ENCODE results near the gene PRMT1.
"Not testable (repeated sequence)": the region's sequence is repeated elsewhere in the genome, so short reads cannot be mapped to it uniquely, and the experiment has no call there.

PRMT1 gene

DNA sequence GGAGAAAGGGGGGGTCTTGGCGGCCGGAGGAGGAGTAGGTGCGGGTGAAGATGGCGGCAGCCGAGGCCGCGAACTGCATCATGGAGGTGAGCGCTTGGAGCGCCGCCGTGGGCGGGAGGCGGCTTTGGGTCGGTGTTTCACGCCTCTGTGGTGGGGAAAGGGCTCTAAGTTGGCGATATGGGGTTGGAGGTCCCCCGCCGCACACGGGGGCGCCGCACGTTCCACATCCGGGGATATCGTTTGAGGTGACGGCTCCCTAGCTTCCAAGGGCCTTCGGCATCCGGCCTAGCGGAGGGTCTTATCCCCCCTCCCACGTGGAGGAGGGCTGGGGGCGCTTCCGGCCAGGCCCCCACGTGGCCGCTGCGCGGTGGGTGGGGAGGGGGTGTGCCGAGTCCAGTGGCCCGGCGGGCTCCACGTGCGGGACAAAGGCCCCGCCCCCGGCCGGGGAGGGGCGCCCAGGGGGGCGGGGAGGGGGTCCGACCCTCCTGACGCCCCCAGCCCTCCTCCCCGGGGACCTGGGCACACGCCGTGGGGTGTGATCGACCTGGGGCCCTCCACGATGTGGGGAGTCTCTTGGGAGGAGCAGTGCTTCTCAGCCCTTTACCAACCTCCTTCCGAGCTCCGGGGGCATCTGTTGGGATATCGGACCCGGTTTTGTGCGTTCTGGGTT, at the start of gene PRMT1:
PRMT1 (plus strand) TSS at position 41 of the 670 bp plus-strand sequence; CDS start at position 51, 10 bp downstream.
- DNase-seq (ENCODE audit: low read depth in 2 of 2), result peak in 1 of 2 donors; percentile 33

DNA sequence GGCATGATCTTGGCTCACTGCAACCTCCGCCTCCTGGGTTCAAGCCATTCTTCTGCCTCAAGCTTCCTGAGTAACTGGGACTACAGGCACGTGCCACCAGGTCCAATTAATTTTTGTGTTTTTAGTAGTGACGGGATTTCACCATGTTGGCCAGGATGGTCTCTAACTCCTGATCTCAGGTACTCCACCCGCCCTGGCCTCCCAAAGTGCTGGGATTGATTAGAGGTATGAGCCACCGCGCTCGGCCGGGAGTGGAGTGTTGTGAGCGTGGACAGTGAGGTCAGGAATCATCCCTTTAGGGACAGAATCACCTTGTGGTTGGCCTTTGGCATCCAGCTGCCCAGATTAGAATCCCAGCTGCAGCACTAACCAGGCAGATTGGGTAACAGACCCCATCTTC, 47.4 kb upstream of the PRMT1 start:
- no peak for DNase-seq (ENCODE audit: low read depth in 2 of 2)

GRCh38 chr19:49631014-49631588, 46.0 kb upstream of the PRMT1 start:
- DNase-seq (ENCODE audit: low read depth in 2 of 2), result no peak

DNA sequence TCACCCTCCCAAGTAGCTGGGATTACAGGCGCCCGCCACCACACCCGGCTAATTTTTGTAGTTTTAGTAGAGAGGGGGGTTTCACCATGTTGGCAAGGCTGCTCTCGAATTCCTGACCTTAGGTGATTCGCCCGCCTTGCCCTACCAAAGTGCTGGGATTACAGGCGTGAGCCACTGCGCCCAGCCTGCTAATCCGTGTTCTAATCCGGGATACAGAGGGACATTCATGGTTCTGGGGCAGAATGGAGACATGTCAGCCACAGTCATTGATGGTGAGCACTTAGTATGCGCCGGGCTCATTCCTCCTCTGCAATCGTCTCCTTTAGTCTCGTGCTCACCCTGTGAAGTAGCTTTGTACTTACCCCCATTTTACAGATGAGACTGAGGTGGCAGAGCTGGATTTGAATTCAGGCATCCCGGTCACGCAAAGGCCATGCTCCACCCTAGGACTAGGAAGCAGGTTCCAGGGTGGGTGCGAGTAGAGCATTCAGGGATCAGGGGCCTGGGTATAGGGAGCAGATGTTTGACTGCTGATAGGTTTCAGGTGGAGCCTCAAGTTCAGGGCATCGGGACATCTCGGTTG, 45.4 kb upstream of the PRMT1 start:
- DNase-seq (ENCODE audit: low read depth in 2 of 2), result no peak

- no peak for DNase-seq (ENCODE audit: low read depth in 2 of 2)
These were observed 44.5 kb upstream of the PRMT1 start for GRCh38 chr19:49632576-49632975.

DNA sequence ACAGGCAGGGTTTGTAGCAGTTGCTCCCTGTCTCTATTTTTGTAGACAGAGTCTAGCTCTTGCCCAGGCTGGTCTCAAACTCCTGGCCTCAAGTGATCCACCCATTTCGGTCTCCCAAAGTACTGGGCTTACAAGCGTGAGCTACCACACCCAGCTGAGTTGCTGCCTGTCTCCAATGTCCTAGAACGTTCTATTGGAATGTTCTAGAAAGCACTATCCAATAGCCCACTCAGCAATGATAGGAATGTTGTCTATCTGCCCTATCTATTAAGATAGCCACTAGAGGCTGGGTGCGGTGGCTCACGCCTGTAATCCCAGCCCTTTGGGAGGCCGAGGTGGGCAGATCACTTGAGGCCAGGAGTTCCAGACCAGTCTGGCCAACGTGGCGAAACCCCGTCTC, 43.8 kb upstream of the PRMT1 start:
- DNase-seq (ENCODE audit: low read depth in 2 of 2), result not testable (repeated sequence)

- DNase-seq (ENCODE audit: low read depth in 2 of 2), result no peak
These were observed 41.4 kb upstream of the PRMT1 start for GRCh38 chr19:49635530-49636232.

GRCh38 chr19:49636233-49636932, 40.7 kb upstream of the PRMT1 start:
- no peak for DNase-seq (ENCODE audit: low read depth in 2 of 2)

DNA sequence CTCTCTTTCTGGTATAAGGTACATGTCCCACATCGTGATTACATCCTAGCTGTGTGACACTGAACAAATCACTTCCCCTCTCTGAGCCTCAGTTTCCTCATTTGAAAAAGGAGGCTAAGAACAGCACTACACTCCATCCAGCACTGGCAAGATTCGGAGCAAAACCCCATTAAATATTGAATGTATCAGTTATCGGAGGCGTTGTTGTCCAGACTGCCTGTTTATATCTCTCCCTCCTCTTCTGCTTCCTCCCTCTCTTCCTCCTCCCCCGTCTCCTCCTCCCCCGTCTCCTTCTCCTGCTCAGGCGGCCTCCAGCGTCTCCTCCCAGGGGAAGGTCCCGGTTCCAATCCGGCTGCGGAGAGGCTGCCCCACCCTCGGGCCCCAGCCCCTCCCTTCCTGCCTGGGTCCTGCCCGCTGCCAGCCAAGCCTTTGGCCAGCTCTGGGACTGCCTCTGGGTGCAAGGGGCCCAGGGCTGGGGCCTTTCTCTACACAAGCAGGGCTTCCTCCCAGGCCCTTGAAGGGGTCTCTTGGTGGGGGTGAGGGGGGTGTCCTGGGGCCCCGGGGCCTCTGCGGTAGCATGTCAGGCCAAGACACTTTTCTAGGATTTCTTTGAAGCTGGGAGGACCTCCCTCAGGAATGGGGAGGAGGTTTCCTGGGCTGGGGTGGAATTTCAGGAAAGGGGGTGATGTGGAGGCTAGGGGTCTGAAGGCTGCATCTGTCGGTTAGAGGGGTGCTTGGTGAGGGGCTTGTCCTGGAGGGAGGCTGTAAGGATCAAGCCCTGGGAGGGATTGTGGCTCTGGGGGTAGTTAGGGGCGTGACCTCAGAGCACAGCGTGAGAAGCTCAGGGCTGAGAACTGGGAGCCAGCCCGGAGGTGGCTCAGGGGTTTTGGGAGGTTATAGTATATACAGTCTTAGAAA, 39.0 kb upstream of the PRMT1 start:
- DNase-seq (ENCODE audit: low read depth in 2 of 2), result no peak

DNA sequence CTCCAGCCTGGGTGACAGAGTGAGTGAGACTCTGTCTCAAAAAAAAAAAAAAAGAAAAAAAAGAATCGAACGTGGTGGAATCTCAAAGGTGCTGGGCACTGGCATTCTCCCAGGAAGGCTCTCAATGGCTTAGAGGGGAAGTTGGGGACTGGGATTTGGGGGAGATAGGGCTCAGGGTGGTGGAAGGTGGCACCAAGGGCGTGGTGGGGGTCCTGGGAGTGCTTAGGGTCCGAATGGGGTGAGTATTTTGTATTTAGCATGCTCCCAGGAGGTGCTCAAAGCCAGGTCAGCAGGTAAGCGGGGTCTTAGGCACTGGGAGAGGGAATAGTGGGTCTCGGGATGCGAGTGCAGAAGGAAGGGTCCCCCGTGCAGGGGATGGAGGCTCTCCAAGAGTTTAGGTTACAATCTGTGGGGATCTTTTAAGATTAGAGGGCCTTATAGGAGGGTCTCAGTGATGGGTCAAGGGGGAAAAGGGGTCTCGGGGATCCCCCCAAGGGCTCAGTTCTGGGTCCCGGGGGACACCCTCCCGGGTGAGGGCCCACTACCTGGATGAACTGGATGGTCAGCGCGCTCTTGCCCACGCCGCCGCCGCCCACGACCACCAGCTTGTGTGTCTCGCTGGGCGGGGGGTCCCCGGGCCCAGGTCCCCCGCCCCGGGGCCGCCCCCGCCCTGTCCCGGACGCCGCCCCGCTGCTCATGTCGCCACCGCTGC, 37.5 kb upstream of the PRMT1 start:
- DNase-seq (ENCODE audit: low read depth in 2 of 2), result no peak

- DNase-seq (ENCODE audit: low read depth in 2 of 2), result peak; percentile 99 to 100
These were observed 36.8 kb upstream of the PRMT1 start, which contains the start of gene RRAS for GRCh38 chr19:49640113-49640898. RRAS (minus strand) TSS chr19:49640143; CDS start chr19:49640098, 45 bp downstream.

DNA sequence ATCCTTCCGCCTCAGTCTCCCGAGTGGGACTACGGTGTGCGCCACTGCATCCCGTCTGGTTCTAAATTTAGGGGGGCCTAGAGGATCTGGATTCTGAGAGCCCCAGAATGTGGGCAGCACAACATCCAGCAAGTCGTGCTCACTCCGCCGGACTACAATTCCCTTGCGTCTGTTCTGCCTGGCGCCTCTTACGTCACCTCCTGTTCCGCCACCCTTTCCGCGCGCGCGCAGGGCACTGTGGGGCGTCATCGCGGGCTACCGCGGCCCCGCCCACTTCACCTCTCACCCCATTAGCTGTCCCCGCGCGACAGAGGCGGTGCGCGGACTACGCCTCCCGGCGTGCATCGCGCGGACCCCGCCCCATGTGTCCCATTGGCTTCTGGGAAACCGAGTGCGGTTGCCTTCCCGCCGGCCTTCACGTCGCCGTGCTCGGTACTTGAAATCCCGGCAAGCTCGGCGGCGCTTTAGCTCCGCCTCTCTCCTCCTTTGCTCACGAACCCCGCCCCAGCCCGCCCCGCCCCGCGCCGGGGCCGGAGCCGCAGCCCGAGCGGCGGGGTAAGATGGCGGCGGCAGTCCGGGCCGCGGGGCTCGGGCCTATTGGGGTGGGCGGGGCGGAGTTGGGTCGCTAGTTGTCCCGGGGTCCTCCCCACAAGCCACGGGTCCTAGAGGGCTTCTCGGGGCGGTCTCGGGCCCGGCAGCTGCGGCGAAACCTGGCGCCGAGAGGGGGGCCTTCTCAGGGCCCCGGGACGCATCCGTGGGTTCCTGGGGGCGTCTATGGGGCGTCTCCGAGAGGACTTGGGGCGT, 35.2 kb upstream of the PRMT1 start, which contains the start of gene SCAF1:
SCAF1 (plus strand) TSS at position 522 of the 804 bp plus-strand sequence. CDS start 2,818 bp downstream, outside the sequence.
- peak; percentile 100 for DNase-seq (ENCODE audit: low read depth in 2 of 2)

GRCh38 chr19:49642492-49643035, 34.5 kb upstream of the PRMT1 start:
- DNase-seq (ENCODE audit: low read depth in 2 of 2), result no peak

GRCh38 chr19:49643466-49643865, 33.6 kb upstream of the PRMT1 start:
- DNase-seq (ENCODE audit: low read depth in 2 of 2), result no peak

- no peak for DNase-seq (ENCODE audit: low read depth in 2 of 2)
These were observed 31.5 kb upstream of the PRMT1 start for GRCh38 chr19:49645592-49645991.

- DNase-seq (ENCODE audit: low read depth in 2 of 2), result no peak
These were observed 31.1 kb upstream of the PRMT1 start for GRCh38 chr19:49645995-49646394.

- DNase-seq (ENCODE audit: low read depth in 2 of 2), result no peak
These were observed 30.5 kb upstream of the PRMT1 start for GRCh38 chr19:49646586-49646985.
